ENCODE results near the gene FOSL2. TPM values are rescaled to one million over a fixed set of nuclear protein-coding genes. Genes with fewer than 3 reads are reported as not detected.

Gene FOSL2
- total RNA-seq, 3 donors from 2014 or later, result 106 to 116 (median 116) TPM

DNA sequence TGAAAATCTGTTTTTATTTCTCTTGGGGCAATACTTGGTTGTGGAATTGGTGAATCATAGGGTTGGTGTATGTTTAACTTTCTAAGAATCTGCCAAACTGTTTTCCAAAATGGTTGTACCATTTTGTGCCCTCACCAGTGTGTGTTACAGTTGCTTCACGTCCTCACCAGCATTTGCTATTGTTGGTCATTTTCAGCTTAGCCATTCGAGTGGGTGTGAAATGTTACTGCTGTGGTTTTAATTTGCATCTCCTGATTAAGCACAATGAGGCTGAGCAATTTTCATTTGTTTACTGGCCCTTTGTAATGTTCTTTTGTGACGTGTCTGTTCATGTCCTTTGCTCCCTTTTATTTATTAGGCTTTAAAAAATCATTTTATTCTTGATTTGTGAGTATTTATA is 49.7 kb downstream of the FOSL2 start:
- Histone ChIP-seq H3K36me3 (no peaks in the 10 kb centered on the region), H3K4me1 (peaks cover 0 to 9% of the 10 kb centered on the region in 2 donors), H3K27ac (no peak overlapping the region), H3K9me3 (no peaks in the 10 kb centered on the region), H3K4me3 (no peak overlapping the region), H3K27me3 (no peaks in the 10 kb centered on the region)
- no peak for DNase-seq (ENCODE audit: low spot score in 2 of 2)
- intact Hi-C loops (cut with DNase I; ENCODE audit: low total_unique reads), result no loop called here
- no peak for TF ChIP-seq POLR2A (IDR thresholded peaks at IDR 0.05)
- no peak for TF ChIP-seq POLR2AphosphoS5 (IDR thresholded peaks at IDR 0.05)
- TF ChIP-seq, protein P1, sequence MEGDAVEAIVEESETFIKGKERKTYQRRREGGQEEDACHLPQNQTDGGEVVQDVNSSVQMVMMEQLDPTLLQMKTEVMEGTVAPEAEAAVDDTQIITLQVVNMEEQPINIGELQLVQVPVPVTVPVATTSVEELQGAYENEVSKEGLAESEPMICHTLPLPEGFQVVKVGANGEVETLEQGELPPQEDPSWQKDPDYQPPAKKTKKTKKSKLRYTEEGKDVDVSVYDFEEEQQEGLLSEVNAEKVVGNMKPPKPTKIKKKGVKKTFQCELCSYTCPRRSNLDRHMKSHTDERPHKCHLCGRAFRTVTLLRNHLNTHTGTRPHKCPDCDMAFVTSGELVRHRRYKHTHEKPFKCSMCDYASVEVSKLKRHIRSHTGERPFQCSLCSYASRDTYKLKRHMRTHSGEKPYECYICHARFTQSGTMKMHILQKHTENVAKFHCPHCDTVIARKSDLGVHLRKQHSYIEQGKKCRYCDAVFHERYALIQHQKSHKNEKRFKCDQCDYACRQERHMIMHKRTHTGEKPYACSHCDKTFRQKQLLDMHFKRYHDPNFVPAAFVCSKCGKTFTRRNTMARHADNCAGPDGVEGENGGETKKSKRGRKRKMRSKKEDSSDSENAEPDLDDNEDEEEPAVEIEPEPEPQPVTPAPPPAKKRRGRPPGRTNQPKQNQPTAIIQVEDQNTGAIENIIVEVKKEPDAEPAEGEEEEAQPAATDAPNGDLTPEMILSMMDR (IDR thresholded peaks at IDR 0.05), result no peak

DNA sequence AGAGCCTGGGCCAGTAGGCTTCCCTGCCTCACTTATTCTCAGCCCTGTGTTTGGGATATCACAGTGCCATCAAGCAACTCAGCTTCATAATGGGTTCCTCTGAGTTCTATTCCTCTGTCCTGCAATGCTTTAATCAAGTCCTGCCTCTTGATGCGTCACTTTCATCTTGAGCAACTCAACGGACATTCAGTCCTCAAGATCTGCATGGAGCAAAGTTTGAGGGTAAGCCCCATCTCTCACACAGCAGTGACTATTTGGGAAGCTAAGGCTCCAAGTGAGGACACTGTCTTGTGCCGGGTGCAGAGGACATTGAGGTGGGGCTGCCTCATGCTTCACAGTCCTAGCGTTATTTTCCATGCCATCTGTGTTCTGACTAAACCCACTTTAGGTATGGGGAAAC is 52.3 kb downstream of the FOSL2 start:
- Histone ChIP-seq H3K27me3 (no peaks in the 10 kb centered on the region), H3K27ac (no peak overlapping the region), H3K36me3 (no peaks in the 10 kb centered on the region), H3K9me3 (no peaks in the 10 kb centered on the region), H3K4me1 (peaks cover 0 to 4% of the 10 kb centered on the region in 2 donors), H3K4me3 (no peak overlapping the region)
- DNase-seq (ENCODE audit: low spot score in 2 of 2), result no peak
- no peak for TF ChIP-seq POLR2AphosphoS5 (IDR thresholded peaks at IDR 0.05)
- TF ChIP-seq, protein P1 (IDR thresholded peaks at IDR 0.05), result no peak
- TF ChIP-seq POLR2A (IDR thresholded peaks at IDR 0.05), result no peak
- intact Hi-C loops (cut with DNase I; ENCODE audit: low total_unique reads), result no loop called here

DNA sequence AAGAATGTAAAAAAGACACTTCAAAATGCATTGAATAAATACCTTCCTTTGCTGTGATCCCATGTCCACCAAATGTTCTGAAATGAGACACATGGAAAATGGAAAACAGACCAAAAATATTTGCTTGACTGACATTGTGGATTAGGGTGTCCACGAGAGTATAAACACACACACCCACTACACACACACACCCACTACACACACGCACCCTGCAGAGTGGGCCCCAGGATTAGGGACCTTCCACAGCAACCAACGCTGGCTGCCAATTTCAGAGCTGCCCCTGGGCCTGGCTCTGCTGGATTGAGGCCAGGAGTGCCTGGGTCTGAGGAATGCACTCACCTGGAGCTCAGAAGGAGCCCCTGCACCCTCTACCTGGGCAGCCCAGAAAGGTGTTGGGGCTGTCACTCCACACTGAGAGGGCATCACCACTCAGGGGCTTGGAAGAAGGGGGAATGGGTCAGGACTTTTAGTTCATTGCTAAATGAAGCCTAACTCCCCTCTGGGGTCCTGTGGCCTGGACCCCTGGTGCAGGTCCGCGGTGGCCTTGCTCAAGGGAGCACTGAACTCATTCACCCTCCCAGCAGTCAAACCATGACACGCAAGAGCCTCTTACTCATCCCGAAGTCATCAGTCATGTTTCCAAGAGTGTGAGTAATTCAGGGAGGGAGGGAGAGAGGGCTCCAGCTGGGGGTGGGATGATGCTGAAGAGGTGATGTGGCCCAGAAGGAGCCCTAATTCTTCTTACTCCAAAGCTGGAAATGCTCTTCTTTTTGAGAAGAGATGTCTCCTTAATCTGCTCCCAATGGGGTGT is 53.0 kb downstream of the FOSL2 start:
- no peaks in the 10 kb centered on the region for H3K36me3 ChIP-seq
- no peak for DNase-seq (ENCODE audit: low spot score in 2 of 2)
- no peaks in the 10 kb centered on the region for H3K9me3 ChIP-seq
- no peak overlapping the region for H3K4me3 ChIP-seq
- no peak overlapping the region for H3K27ac ChIP-seq
- TF ChIP-seq POLR2AphosphoS5 (IDR thresholded peaks at IDR 0.05) (no peak), POLR2A (IDR thresholded peaks at IDR 0.05) (no peak)
- TF ChIP-seq, protein P1 (IDR thresholded peaks at IDR 0.05), result no peak
- H3K4me1 ChIP-seq, result peaks cover 0 to 4% of the 10 kb centered on the region in 2 donors
- no peaks in the 10 kb centered on the region for H3K27me3 ChIP-seq
- intact Hi-C loops (cut with DNase I; ENCODE audit: low total_unique reads), result no loop called here

DNA sequence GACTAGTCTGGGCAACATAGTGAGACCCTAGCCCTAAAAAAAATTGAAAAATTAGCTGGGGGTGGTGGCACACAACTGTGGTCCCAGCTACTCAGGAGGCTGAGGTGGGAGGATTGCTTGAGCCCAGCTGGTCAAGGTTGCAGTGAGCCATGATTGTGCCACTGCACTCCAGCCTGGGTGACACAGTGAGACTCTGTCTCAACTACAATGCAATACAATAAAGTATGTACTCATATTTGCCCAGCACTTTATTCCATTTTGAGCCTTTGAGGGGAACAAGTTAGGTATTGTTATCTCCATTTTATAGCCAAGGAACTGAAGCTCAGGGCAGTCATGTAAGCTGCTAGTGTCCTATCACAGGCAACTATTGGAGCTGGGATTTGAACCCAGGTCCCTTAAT is 53.9 kb downstream of the FOSL2 start:
- no peak overlapping the region for H3K4me3 ChIP-seq
- no peaks in the 10 kb centered on the region for H3K36me3 ChIP-seq
- H3K9me3 ChIP-seq, result no peaks in the 10 kb centered on the region
- no peaks in the 10 kb centered on the region for H3K27me3 ChIP-seq
- intact Hi-C loops (cut with DNase I; ENCODE audit: low total_unique reads), result no loop called here
- DNase-seq (ENCODE audit: low spot score in 2 of 2), result no peak
- TF ChIP-seq, protein P1 (IDR thresholded peaks at IDR 0.05), result no peak
- no peak for TF ChIP-seq POLR2A (IDR thresholded peaks at IDR 0.05)
- no peak for TF ChIP-seq POLR2AphosphoS5 (IDR thresholded peaks at IDR 0.05)
- peaks cover 0 to 4% of the 10 kb centered on the region in 2 donors for H3K4me1 ChIP-seq
- H3K27ac ChIP-seq, result no peak overlapping the region

DNA sequence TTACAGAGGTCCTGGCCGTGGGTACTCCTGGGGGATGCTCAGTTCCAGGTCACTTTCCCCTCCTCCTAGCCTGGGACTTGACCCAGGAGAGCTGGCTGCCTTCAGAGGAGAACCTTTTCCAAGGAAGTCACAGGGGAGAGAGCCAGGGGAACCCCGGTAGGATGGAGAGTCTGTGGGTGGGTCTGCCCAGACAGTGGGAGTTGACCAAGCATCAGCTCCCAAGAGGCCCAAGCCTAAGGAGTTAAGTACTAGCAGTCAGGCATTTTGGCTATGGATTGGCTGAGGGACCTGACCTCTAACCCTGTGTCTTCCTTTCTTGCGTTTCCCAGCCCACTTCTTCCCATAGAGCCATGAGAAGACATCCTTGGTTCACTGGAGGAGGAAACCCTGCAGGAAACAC is 54.4 kb downstream of the FOSL2 start:
- intact Hi-C loops (cut with DNase I; ENCODE audit: low total_unique reads), result no loop called here
- no peak for DNase-seq (ENCODE audit: low spot score in 2 of 2)
- Histone ChIP-seq H3K27me3 (no peaks in the 10 kb centered on the region), H3K36me3 (no peaks in the 10 kb centered on the region), H3K4me1 (peaks cover 0 to 4% of the 10 kb centered on the region in 2 donors), H3K27ac (peak overlapping the region in 1 of 2 donors; percentile 73), H3K9me3 (no peaks in the 10 kb centered on the region), H3K4me3 (no peak overlapping the region)
- TF ChIP-seq, protein P1 (IDR thresholded peaks at IDR 0.05), result no peak
- no peak for TF ChIP-seq POLR2A (IDR thresholded peaks at IDR 0.05)
- no peak for TF ChIP-seq POLR2AphosphoS5 (IDR thresholded peaks at IDR 0.05)

Data from breast epithelium (tissue), 4 donors.